ENCODE data around the gene HEG1. TPM values are rescaled to one million over a fixed set of nuclear protein-coding genes. Genes with fewer than 3 reads are reported as not detected.

HEG1 gene
- total and polyA plus RNA-seq, 2 of the 8 experiments (the other 6 are each of a cell fraction or from before 2014, with no cell fraction given) = 5.3 to 9.7 TPM

DNA sequence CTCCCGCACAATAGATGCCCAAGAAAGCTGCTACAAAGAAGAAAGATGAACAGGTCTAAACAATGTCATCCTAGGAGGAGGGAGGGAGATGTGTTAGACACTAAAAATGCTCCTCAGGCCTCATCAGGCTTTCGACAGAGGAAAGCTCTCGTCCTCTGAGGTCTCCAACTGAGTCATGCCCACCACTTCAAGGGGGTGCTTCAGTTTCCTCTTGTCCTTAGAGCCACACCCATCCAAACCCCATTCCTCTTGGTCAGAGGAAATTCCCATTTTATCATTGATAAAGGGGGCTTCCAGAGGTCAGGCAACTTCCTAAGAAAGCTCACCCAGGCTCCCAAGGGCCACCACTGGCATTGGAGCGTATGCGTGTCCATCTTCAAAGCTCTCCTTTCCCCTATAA is 50.1 kb downstream of the HEG1 start (continued):
- TF ChIP-seq GTF2F1 (IDR thresholded peaks at IDR 0.05; ENCODE audit: borderline replicate concordance, low read depth, low read length) = no peak
- no peak for TF ChIP-seq RNF2 (IDR thresholded peaks at IDR 0.05; ENCODE audit: borderline replicate concordance, low read depth, low read length, missing control alignments, poor library complexity, severe bottlenecking)

Data from H1 (cell line).